Measurements from ENCODE around the gene TMEM106C.

DNA sequence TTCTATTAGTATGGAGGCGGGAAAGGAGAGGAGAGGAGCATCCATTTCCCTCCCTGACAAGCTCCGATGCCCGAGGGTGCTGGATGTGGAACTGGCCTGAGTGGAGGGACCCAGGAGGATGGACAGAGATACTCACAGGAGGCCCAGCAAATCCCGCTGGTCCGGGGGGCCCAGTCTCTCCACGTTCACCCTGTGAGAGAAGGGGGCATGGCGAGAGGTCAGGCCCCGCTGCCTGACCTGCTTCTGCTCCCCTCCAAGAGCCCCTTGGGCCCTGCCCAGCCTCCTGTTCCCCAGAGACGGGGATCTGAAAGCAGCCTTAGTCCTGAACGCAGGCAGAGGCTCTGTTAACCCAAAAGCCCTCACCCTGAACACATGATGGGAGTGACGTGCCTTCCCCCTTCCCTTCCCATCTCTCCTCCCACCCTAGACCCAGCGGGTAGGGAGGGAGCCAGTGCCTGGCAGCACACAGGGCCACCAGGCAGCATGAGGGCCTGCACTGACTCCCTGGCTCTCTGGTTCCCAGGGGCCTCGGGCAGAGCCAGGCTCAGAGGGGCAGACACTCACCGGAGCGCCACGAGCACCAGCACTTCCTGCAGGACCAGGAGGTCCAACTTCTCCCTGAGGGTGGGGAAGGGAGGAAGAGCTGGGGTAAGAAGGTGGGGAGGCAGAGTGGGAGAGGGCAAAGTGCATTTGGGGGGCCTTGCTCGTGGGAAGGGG, 17.5 kb downstream of the TMEM106C start:
- TF ChIP-seq ZC3H8 (IDR thresholded peaks at IDR 0.05): no peak
- no peak for TF ChIP-seq TCF7L2 (IDR thresholded peaks at IDR 0.05; ENCODE audit: low read depth, low read length)
- TF ChIP-seq MAFK (IDR thresholded peaks at IDR 0.05; ENCODE audit: low read length): no peak
